ENCODE results near the gene PLA2G15.

PLA2G15 gene

GRCh38 chr16:68299571-68300453 lies 54.6 kb downstream of the PLA2G15 start:
- DNase-seq: no peak

DNA sequence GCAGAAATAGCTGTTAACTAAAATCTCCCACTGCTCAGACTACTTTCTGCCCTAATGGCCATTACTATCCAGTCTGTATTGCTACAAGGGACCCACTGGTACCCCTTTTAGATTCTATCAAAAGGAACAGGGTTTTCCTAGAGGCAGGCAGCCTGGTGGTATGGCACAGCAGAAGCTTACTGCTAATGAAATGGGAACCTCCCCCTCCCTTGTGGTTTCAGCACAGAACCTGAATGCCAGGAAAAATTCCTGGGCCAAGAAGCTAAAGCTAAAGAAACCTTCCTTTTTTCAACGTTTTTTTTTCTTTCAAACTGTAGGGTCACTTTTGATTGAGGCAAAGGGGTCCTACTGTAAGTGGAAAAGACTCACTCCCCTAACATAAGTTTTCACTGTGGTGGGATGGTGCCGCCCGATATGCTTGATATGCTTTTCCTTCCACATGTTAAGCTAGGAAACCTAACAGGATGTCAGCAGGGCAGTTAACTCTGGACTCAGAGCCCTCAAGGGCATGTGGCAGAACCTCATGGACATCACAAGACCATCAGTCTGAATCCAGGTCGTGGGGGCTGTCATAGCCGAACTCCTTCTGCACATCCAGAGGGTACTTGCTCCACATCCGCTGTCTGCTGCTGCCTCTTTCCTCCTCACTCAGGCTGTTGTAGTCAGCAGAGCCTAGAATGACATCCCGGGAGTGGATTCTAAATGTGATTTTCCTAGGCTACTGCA lies 55.7 kb downstream of the PLA2G15 start:
- no peak for DNase-seq

DNA sequence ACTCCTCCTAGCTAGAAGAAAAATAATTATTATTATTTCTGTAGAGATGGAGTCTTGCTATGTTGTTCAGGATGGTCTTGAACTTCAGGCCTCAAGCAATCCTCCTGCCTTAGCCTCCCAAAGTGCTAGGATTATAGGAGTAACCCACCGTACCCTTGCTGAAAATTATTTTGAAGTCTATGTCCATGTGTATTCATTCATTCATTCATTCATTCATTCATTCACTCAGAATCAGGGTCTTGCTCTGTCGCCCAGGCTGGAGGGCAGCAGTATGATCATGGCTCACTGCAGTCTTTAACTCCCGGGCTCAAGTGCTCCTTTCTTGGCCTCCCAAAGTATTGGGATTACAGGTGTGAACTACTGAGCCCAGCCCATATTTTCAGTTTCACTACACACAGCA lies 61.5 kb downstream of the PLA2G15 start:
- DNase-seq: no peak

GRCh38 chr16:68309799-68310198 lies 64.6 kb downstream of the PLA2G15 start:
- no peak for DNase-seq

DNA sequence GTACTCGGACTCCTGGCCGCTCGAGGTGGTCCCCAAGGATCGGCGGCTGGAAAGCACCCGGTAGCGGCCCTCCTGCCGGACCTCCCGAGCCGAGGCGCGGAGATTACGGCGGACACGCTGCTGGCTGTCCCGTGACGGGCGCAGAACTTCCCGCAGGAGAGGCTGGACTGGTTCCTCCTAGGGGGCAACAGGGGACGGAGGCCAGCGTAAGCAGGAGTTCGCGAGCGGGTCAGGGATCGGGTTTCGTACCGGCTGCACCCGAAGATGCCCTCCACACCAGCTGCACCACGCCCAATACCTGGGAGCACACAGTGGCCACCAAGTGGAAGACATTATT lies 65.2 kb downstream of the PLA2G15 start:
- DNase-seq: no peak

Measured in NCI-H1694 (cell line).